HepG2 (cell line): ENCODE measurements around the gene VGLL4. TPM values are rescaled to one million over a fixed set of nuclear protein-coding genes. Genes with fewer than 3 reads are reported as not detected.

ENCODE experiments used
- CEBPB ChIP-seq: IDR thresholded peaks from 2 replicates; pipeline ENCODE4 v1.6.1; 2011; ENCODE audit warnings: low read depth, low read length, improper control_type of control experiment, borderline replicate concordance
- GATAD2A ChIP-seq: IDR thresholded peaks from 2 replicates; pipeline ENCODE4 v1.6.1; 2016
- HDAC6 ChIP-seq: fragments of 200-600 bp; sonication (generic); IDR thresholded peaks from 2 replicates; pipeline ENCODE4 v1.7.0; 2017; ENCODE audit warnings: mild to moderate bottlenecking, antibody characterized with exemption, low read length, low read depth
- JARID2 ChIP-seq: sonication (generic); formaldehyde crosslinking; IDR thresholded peaks from 2 replicates; pipeline ENCODE4 v1.8.1; 2023; ENCODE audit warnings: missing genetic modification reagents, inconsistent platforms; ENCODE audit not compliant: insufficient replicate concordance
- MAFK ChIP-seq, 2 experiments: IDR thresholded peaks in 1 of 2; conservative IDR thresholded peaks in 1 of 2; 2 replicates each; pipeline ENCODE4 v1.6.1; 2011; ENCODE audit warnings: improper control_type of control experiment in 2 of 2, low read length in 2 of 2
- SMAD3 ChIP-seq: sonication (generic); formaldehyde crosslinking; IDR thresholded peaks from 2 replicates; pipeline ENCODE4 v1.4.0; 2020; ENCODE audit warnings: missing genetic modification reagents
- SMARCC2 ChIP-seq: fragments of 450-650 bp; IDR thresholded peaks from 2 replicates; pipeline ENCODE4 v1.6.1; 2017; ENCODE audit warnings: antibody characterized with exemption, mild to moderate bottlenecking
- TFDP1 ChIP-seq: IDR thresholded peaks from 2 replicates; pipeline ENCODE4 v1.6.1; 2016; ENCODE audit warnings: missing compliant biosample characterization, missing genetic modification reagents, borderline replicate concordance
- YY1 ChIP-seq: IDR thresholded peaks from 2 replicates; pipeline ENCODE4 v1.6.1; 2011; ENCODE audit warnings: low read length, low read depth, moderate library complexity, mild to moderate bottlenecking; ENCODE audit not compliant: insufficient read depth, insufficient replicate concordance
- ZBTB3 ChIP-seq: sonication (generic); formaldehyde crosslinking; IDR thresholded peaks from 2 replicates; pipeline ENCODE4 v1.4.0; 2020; ENCODE audit warnings: low read depth, mild to moderate bottlenecking, moderate library complexity, missing genetic modification reagents, borderline replicate concordance
- ZNF275 ChIP-seq: sonication (generic); formaldehyde crosslinking; IDR thresholded peaks from 2 replicates; pipeline ENCODE4 v1.8.0; 2022; ENCODE audit warnings: missing genetic modification reagents, mild to moderate bottlenecking, inconsistent platforms, borderline replicate concordance
- ZNF30 ChIP-seq: sonication (generic); formaldehyde crosslinking; IDR thresholded peaks from 2 replicates; pipeline ENCODE4 v1.5.0; 2020; ENCODE audit warnings: mild to moderate bottlenecking, missing genetic modification reagents
- ZNF44 ChIP-seq: sonication (generic); formaldehyde crosslinking; IDR thresholded peaks from 2 replicates; pipeline ENCODE4 v1.5.1; 2020; ENCODE audit warnings: mild to moderate bottlenecking, missing genetic modification reagents
- ZNF512 ChIP-seq: sonication (generic); formaldehyde crosslinking; IDR thresholded peaks from 2 replicates; pipeline ENCODE4 v1.4.0; 2020; ENCODE audit warnings: mild to moderate bottlenecking, missing genetic modification reagents
- ZNF546 ChIP-seq: sonication (generic); formaldehyde crosslinking; conservative IDR thresholded peaks from 2 replicates; pipeline ENCODE4 v1.8.1; 2023; ENCODE audit warnings: mild to moderate bottlenecking, missing genetic modification reagents
- ZNF790 ChIP-seq: sonication (generic); formaldehyde crosslinking; IDR thresholded peaks from 2 replicates; pipeline ENCODE4 v1.8.0; 2022; ENCODE audit warnings: missing genetic modification reagents, mild to moderate bottlenecking, borderline replicate concordance
- ZNF83 ChIP-seq: sonication (generic); formaldehyde crosslinking; IDR thresholded peaks from 2 replicates; pipeline ENCODE4 v1.4.0; 2020; ENCODE audit warnings: missing genetic modification reagents, mild to moderate bottlenecking, borderline replicate concordance
- ZSCAN5A ChIP-seq: sonication (generic); formaldehyde crosslinking; IDR thresholded peaks from 2 replicates; pipeline ENCODE4 v1.8.0; 2022; ENCODE audit warnings: mild to moderate bottlenecking, missing genetic modification reagents, borderline replicate concordance
- polyA plus RNA-seq, 8 experiments: library from polyadenylated mRNA; depleted of rRNA in 3 of 8; stranded (reverse) in 7 of 8; unstranded in 1 of 8; fragments of >200 nt; fragmentation: Illumina TruSeq in 4 of 8; extraction: Trizol in 4 of 8; gene quantifications; 2 replicates each; pipeline versions ENCODE4 v1.2.1 to v1.2.3, GENCODE V29; 2011 to 2016; ENCODE audit warnings: low read depth in 4 of 8, missing spikeins in 1 of 8, mixed read lengths in 1 of 8; ENCODE audit not compliant: insufficient read depth in 1 of 8
- total RNA-seq, 5 experiments: library from RNA; depleted of rRNA; stranded (reverse); fragments of >200 nt; fragmentation: Illumina TruSeq; extraction: Trizol; gene quantifications; 2 replicates each; pipeline ENCODE4 v1.2.3, GENCODE V29; 2016; ENCODE audit warnings: low read depth in 1 of 5

Gene VGLL4
- total and polyA plus RNA-seq, 2 of the 13 experiments (the other 11 are each of a cell fraction or from before 2014, with no cell fraction given) = 23.2 to 39.0 TPM

GRCh38 chr3:11536132-11536935 is 107.4 kb downstream of the VGLL4 start (continued):
- TF ChIP-seq JARID2 (CRISPR knock-in tag) (no peak), ZNF790 (CRISPR knock-in tag) (no peak), SMARCC2 (no peak), ZNF30 (CRISPR knock-in tag) (no peak), HDAC6 (no peak), ZNF44 (CRISPR knock-in tag) (0 out of 2 replicates have a peak, but pooled peaks have one; percentile 31), SMAD3 (no peak), ZSCAN5A (CRISPR knock-in tag) (no peak), ZNF83 (CRISPR knock-in tag) (no peak), YY1 (peak; percentile 76), CEBPB (peak; percentile 76), ZNF546 (no peak), GATAD2A (CRISPR knock-in tag) (peak; percentile 71; the same call in 1 of the 2 replicates), MAFK (conservative IDR thresholded peaks at IDR 0.05 in 1 of 2, IDR thresholded peaks at IDR 0.05 in 1 of 2; ENCODE audit: low read length in 2 of 2) (no peak), TFDP1 (CRISPR knock-in tag) (peak; percentile 16; the same call in 1 of the 2 replicates), ZNF275 (CRISPR knock-in tag) (no peak), ZNF512 (CRISPR knock-in tag) (no peak), ZBTB3 (CRISPR knock-in tag) (no peak)
